Mammary epithelial cell (primary cell): ENCODE results near the gene CEP20.

Source experiments
- EZH2 ChIP-seq: IDR thresholded peaks from 2 replicates; pipeline ENCODE4 v1.6.1; 2012; ENCODE audit warnings: low read length, inconsistent platforms, borderline replicate concordance
- TF ChIP-seq, protein P1 (sequence below), 2 donors: IDR thresholded peaks in 1 of 2; conservative IDR thresholded peaks in 1 of 2; 2 replicates each; pipeline ENCODE4 v1.5.1; 2011 to 2012; ENCODE audit warnings: inconsistent platforms in 2 of 2, low read length in 2 of 2, mild to moderate bottlenecking in 2 of 2, control low read depth in 1 of 2, low read depth in 1 of 2; ENCODE audit not compliant: insufficient read depth in 1 of 2; ENCODE audit errors: extremely low read depth in 1 of 2

DNA sequence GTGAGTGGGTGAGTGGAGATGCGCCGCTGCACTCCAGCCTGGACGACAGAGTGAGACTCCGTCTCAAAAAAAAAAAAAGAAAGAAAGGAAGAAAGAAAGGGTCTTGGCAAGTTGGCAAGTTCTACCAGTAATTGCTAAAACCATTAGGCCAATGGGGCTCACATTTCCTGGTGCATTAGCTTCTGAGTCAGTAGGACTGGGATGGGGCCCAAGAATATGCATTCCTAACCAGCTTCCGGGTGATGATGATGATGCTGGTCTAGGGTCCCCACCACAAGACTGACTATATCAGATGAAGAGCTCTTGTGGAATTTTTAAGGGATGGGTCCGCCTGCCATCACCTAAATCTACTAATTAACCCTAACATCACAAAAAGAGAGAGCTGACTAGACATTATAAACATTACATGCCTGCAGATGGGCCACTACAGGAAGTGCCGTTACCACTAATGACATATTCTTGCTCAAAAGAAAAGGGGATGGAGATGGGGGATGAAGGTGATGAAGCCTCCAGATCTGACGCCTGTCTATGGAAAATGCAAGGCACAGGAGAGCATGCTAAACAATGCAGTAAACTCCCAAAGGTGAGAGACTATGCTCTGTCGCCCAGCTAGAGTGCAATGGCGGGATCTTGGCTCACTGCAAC, 44.6 kb downstream of the CEP20 start:
- TF ChIP-seq, protein P1, sequence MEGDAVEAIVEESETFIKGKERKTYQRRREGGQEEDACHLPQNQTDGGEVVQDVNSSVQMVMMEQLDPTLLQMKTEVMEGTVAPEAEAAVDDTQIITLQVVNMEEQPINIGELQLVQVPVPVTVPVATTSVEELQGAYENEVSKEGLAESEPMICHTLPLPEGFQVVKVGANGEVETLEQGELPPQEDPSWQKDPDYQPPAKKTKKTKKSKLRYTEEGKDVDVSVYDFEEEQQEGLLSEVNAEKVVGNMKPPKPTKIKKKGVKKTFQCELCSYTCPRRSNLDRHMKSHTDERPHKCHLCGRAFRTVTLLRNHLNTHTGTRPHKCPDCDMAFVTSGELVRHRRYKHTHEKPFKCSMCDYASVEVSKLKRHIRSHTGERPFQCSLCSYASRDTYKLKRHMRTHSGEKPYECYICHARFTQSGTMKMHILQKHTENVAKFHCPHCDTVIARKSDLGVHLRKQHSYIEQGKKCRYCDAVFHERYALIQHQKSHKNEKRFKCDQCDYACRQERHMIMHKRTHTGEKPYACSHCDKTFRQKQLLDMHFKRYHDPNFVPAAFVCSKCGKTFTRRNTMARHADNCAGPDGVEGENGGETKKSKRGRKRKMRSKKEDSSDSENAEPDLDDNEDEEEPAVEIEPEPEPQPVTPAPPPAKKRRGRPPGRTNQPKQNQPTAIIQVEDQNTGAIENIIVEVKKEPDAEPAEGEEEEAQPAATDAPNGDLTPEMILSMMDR (conservative IDR thresholded peaks at IDR 0.05 in 1 of 2, IDR thresholded peaks at IDR 0.05 in 1 of 2; ENCODE audit: extremely low read depth in 1 of 2, insufficient read depth in 1 of 2, low read depth in 1 of 2, low read length in 2 of 2) = no peak
- TF ChIP-seq EZH2 = no peak
